Measurements from ENCODE around the gene RBPMS2.
"Not testable (repeated sequence)": the region's sequence is repeated elsewhere in the genome, so short reads cannot be mapped to it uniquely, and the experiment has no call there.

Gene RBPMS2

GRCh38 chr15:64775551-64776401, at the start of gene RBPMS2:
Gene RBPMS2, minus strand, starts transcription at chr15:64775589. Its CDS starts 270 bp downstream, at chr15:64775319.
- DNase-seq (ENCODE audit: low read depth) = no peak
- H3K4me3 ChIP-seq (ENCODE audit: low read depth, low read length) = peak within 1 kb of the TSS; percentile 13; the same call in 1 of the 2 replicates
- TF ChIP-seq CTCF (IDR thresholded peaks at IDR 0.05; ENCODE audit: control insufficient read depth, extremely low read depth, insufficient read depth) = no peak

- no peak for TF ChIP-seq CTCF (IDR thresholded peaks at IDR 0.05; ENCODE audit: control insufficient read depth, extremely low read depth, insufficient read depth)
- peak overlapping the region; percentile 63 for H3K4me3 ChIP-seq (ENCODE audit: low read depth, low read length)
- no peak for DNase-seq (ENCODE audit: low read depth)
Observed at GRCh38 chr15:64824929-64825430, 49.6 kb upstream of the RBPMS2 start.

GRCh38 chr15:64816452-64816851, 41.1 kb upstream of the RBPMS2 start:
- no peak for TF ChIP-seq CTCF (IDR thresholded peaks at IDR 0.05; ENCODE audit: control insufficient read depth, extremely low read depth, insufficient read depth)
- DNase-seq (ENCODE audit: low read depth) = no peak
- no peak overlapping the region for H3K4me3 ChIP-seq (ENCODE audit: low read depth, low read length)

GRCh38 chr15:64814965-64815364, 39.6 kb upstream of the RBPMS2 start:
- not testable (repeated sequence) for H3K4me3 ChIP-seq (ENCODE audit: low read depth, low read length); DNase-seq (ENCODE audit: low read depth)

GRCh38 chr15:64814283-64814682, 38.9 kb upstream of the RBPMS2 start:
- H3K4me3 ChIP-seq (ENCODE audit: low read depth, low read length); DNase-seq (ENCODE audit: low read depth): not testable (repeated sequence)

GRCh38 chr15:64813075-64813474, 37.7 kb upstream of the RBPMS2 start:
- no peak overlapping the region for H3K4me3 ChIP-seq (ENCODE audit: low read depth, low read length)
- no peak for TF ChIP-seq CTCF (IDR thresholded peaks at IDR 0.05; ENCODE audit: control insufficient read depth, extremely low read depth, insufficient read depth)
- DNase-seq (ENCODE audit: low read depth) = no peak

- no peak for DNase-seq (ENCODE audit: low read depth)
- no peak overlapping the region for H3K4me3 ChIP-seq (ENCODE audit: low read depth, low read length)
- TF ChIP-seq CTCF (IDR thresholded peaks at IDR 0.05; ENCODE audit: control insufficient read depth, extremely low read depth, insufficient read depth) = no peak
Observed at GRCh38 chr15:64810497-64811326, 35.3 kb upstream of the RBPMS2 start.

Data from LNCaP clone FGC (cell line).